Measurements from ENCODE around the gene CEMIP2.

Gene CEMIP2

DNA sequence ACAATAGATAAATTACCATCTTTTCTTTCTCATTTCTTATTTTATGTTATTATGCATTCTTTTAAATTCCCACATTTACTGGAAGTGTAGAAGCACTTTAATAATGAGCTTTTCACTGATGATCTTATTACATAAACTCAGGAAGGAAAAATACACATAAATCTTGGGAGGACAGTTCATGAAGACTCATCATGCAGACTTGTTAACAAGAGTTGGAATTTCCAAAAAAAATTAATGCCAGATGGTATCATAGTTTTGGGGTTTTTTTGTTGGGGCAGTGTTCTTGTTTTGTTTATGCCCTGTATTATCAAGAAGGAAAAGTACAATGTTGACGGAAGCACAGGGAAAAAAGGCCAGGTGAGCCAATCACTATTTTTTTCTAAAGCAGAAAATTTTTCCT is 35.1 kb downstream of the CEMIP2 start:
- no peak for DNase-seq (ENCODE audit: low read depth)
- no peak overlapping the region for H3K4me3 ChIP-seq (ENCODE audit: low read depth, low read length)
- TF ChIP-seq, protein P1, sequence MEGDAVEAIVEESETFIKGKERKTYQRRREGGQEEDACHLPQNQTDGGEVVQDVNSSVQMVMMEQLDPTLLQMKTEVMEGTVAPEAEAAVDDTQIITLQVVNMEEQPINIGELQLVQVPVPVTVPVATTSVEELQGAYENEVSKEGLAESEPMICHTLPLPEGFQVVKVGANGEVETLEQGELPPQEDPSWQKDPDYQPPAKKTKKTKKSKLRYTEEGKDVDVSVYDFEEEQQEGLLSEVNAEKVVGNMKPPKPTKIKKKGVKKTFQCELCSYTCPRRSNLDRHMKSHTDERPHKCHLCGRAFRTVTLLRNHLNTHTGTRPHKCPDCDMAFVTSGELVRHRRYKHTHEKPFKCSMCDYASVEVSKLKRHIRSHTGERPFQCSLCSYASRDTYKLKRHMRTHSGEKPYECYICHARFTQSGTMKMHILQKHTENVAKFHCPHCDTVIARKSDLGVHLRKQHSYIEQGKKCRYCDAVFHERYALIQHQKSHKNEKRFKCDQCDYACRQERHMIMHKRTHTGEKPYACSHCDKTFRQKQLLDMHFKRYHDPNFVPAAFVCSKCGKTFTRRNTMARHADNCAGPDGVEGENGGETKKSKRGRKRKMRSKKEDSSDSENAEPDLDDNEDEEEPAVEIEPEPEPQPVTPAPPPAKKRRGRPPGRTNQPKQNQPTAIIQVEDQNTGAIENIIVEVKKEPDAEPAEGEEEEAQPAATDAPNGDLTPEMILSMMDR (IDR thresholded peaks at IDR 0.05; ENCODE audit: low read depth, low read length, missing control alignments) = no peak

DNA sequence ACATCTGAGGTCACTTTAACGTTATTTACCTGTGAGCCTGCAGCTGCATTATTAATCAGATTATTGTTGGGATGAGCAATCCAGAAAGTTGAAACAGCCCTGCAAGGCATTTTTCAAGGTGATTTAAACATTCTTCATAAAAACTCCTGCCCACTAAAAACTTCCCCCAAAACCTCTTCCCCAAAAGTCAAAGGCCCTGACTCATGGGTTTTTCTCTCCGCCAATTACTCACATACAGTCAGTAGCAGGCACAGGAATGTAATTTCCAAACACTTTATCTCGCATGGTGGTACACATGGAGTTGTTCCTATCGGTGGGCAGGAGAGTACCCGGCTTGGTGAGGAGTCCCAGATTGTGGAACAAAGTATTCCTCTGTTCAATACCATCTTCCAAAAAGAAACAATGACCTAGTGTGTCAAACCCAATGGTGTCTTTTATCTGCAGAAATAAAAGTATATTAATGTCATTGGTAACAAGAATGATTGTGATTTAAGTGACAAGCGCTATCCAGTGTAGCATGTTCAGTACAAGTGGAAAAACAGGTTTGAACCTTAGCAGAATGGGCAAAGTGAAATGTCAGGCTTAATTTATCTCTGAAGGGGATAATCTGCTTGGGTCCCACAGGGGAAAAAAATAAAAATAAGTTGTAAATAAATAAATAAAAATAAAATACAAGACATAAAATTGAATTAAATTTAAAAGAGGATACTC is 38.3 kb downstream of the CEMIP2 start:
- TF ChIP-seq, protein P1 (IDR thresholded peaks at IDR 0.05; ENCODE audit: low read depth, low read length, missing control alignments) = no peak
- no peak for DNase-seq (ENCODE audit: low read depth)
- no peak overlapping the region for H3K4me3 ChIP-seq (ENCODE audit: low read depth, low read length)

DNA sequence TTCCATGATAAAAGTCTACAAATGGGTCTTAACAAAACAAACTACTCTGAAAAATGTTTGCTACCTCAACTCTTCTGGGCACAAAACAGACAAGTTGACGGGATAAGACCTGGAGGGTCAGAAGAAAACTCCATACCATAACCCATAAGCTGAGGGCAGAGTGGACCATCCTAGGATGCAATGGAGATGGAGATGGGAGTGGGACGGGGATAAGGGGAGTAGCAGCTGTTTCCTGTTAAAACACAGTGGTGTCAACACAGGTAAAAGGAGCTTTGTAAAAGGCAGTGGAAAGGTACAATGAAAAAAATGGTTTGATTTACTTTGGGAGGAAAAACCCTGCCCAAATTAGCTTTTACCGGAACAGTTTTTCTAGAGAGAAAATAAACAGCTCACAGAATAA is 41.6 kb downstream of the CEMIP2 start:
- no peak overlapping the region for H3K4me3 ChIP-seq (ENCODE audit: low read depth, low read length)
- no peak for DNase-seq (ENCODE audit: low read depth)
- TF ChIP-seq, protein P1 (IDR thresholded peaks at IDR 0.05; ENCODE audit: low read depth, low read length, missing control alignments) = no peak

DNA sequence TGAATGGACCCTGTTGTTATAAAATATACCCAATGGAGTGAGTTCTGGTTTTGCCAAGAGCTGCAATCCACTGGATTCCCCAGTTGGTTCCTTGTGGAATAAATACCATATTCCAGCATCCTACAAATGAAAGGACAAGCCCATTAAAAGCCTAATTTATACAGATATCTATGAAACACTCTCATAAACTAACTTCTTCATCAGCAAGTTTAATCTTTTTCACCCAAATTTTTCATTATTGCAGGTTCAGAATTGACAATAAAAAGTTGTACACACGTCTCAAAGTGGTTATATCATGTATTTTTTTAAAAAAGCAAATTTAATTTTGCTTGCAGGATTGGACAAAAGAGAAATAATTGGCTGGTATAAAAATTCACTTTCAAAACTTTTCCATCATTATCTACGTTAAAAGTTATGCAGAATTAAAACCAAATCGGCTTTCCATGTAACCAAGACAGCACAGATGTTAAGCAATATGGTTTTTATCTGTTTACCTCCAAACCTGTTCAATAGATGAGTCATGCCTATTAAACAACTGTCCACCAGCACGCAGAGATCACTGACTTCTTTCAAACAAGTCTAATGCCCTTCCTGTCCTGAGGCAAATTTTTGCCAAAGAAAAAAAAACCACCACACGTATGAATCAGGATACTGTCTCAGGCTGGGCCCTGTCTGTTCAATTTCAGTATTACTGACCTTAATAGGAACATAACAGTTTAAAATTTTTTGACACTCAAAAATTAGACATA is 42.5 kb downstream of the CEMIP2 start:
- TF ChIP-seq, protein P1 (IDR thresholded peaks at IDR 0.05; ENCODE audit: low read depth, low read length, missing control alignments) = no peak
- no peak overlapping the region for H3K4me3 ChIP-seq (ENCODE audit: low read depth, low read length)
- DNase-seq (ENCODE audit: low read depth) = no peak

DNA sequence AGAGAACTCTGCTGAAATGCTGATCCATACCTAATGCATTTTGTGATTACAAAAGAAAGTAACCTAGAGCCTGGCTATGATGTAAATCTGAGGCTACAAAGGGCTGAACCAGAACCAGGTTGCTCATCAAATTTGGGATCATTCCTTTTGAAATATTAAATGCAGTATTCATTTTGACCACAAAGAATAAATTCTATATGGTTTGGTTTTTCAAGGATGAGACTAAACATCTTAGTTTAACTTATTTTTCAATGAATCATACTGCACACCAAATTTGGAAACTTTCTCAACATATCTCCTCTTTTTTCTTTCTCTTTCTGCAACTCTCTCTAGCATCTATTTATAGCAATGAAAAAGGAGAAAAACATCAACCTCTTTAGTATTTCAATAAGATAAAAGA is 46.5 kb downstream of the CEMIP2 start:
- TF ChIP-seq, protein P1 (IDR thresholded peaks at IDR 0.05; ENCODE audit: low read depth, low read length, missing control alignments) = no peak

DNA sequence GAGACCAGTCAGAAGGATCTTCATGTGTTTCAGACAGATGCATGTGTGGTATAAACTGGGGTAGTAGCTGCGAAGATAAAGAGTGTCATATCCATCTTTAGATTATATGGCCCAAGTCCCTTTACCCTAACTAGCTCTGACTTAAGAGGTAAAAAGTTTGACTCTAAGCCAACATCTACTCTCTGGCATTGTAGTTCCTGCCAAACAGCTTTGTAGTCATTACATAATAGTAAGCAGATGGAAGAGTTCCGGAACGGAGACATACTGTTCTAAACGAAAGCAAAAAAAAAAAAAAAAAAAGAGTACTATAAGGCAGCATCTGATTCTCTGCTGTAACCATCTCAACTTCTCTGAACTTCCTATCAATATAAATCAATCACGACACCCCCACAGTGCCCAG is 48.8 kb downstream of the CEMIP2 start:
- TF ChIP-seq, protein P1 (IDR thresholded peaks at IDR 0.05; ENCODE audit: low read depth, low read length, missing control alignments) = no peak
- H3K4me3 ChIP-seq (ENCODE audit: low read depth, low read length) = no peak overlapping the region
- no peak for DNase-seq (ENCODE audit: low read depth)

More for the DNA sequence above, 46.5 kb downstream of the CEMIP2 start:
- no peak for DNase-seq (ENCODE audit: low read depth)
- H3K4me3 ChIP-seq (ENCODE audit: low read depth, low read length) = no peak overlapping the region
